ENCODE measurements around the gene CYB5A.

CYB5A gene

GRCh38 chr18:74213429-74213828 is 78.3 kb downstream of the CYB5A start:
- no peak for DNase-seq (ENCODE audit: low read depth in 2 of 2)

GRCh38 chr18:74204526-74205152 is 87.1 kb downstream of the CYB5A start:
- no peak for DNase-seq (ENCODE audit: low read depth in 2 of 2)

- DNase-seq (ENCODE audit: low read depth in 2 of 2) = no peak
These were observed 88.0 kb downstream of the CYB5A start for GRCh38 chr18:74203811-74204210.

All from stimulated activated CD4-positive, alpha-beta T cell treated with anti-CD3 and anti-CD28 coated beads, Interleukin-12 subunit alpha, Interleukin-12 subunit beta, amount 100 ng/mL, for 24 hours (primary cell).